Amniotic epithelial cell (primary cell): Measurements from ENCODE around the gene CACNA2D3.

Experiments
- DNase-seq: peaks from one replicate; pipeline ENCODE4 v3.0.0-alpha.2; 2010; ENCODE audit warnings: low read depth

CACNA2D3 gene

DNA sequence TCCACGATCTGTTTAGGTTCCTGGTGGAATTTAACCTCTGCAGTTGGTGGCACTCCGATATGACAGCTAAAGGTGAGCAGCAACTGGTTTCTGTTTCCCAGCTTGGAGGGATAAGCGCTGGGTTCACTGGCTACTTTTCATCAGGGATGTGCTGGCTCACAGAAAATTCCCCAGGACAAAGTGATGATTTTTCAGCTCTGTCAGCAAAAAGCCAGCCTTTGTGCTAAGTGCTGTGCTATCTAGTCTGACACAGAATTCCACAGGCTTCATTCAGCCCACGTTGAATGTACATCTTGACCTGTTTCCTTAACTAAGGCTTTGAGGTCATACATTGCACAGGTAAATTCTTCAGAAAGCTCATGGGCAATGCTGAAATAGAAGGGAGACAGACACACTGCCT, 887.0 kb downstream of the CACNA2D3 start:
- DNase-seq: no peak

- DNase-seq: no peak
These were observed 889.7 kb downstream of the CACNA2D3 start for GRCh38 chr3:55012091-55012490.

GRCh38 chr3:55013145-55013925, 891.0 kb downstream of the CACNA2D3 start:
- peak; percentile 51 for DNase-seq

DNA sequence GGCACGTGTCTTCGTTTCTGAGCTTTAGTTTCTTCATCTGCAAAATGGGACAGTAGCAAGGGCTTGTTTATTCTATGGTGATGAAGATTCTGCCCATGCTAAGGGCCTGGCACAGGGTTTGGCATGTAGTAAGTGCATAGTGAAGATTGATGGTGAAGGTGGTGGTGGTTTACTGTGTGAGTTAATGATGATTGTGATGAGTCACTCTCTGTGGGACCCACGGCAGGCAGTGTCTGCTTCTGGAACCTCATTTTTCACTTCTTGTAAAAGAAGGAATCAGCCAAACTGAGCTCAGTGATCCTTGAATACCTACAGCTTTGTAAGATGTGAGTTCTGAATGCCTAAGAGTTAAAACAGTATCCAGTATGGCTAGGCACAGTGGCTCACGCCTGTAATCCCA, 891.7 kb downstream of the CACNA2D3 start:
- peak; percentile 22 for DNase-seq

DNA sequence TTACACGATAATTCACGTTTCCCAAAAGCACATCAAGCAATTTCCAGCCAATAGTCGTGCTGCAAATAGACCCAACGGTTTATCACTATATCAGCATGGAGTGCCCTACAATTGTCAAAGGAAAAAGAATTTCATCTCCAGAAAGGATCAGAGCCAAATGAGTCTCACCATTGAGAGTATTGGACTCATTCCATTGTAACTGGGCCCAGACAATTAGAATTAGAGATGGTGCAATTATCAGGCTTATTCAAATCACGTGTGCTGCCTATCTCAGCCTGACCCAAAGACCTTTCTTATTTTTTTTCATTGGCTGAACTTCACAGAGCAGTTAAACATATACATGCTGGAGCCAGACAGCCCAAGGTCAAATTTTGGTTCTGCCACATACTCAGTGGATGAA, 892.6 kb downstream of the CACNA2D3 start:
- no peak for DNase-seq

DNA sequence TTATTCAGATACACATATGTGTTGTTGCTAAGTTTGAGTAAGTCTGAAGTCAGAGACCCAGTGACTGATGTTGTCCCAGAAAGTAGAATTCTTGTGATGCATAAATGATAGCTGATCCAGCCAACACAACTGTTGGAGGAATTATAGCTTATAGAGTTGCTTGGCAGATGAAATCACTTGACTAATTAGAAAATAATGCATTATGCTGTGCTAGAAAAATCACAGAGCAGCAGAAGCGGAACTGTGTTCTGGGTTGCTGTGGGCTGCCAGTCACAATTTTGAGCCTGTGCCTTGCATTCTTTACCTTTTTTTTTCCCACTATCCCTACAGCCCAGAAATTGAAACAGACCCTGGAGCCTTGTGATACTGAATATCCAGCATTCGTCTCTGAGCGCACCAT, 895.5 kb downstream of the CACNA2D3 start:
- no peak for DNase-seq

GRCh38 chr3:55030938-55031337, 908.6 kb downstream of the CACNA2D3 start:
- DNase-seq: no peak

- DNase-seq: no peak
These were observed 914.7 kb downstream of the CACNA2D3 start for GRCh38 chr3:55036883-55037577.

DNA sequence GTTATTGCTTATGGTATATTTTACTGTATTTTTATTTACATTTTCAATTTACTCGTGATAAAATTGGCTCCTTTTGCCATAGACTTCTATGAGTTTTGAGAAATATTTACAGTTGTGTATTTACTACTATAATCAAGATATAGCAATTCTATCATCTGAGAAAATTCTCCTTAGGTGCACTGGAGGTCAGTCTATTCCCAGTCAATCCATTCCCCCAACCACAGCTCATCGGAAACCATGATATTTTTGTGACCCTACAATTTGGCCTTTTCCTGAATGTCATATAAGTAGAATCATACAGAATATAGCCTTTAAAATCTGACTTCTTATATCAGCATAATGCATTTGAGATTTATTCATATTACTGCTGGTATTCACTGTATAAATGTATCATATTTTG, 920.2 kb downstream of the CACNA2D3 start:
- peak; percentile 33 for DNase-seq

- DNase-seq: no peak
These were observed 922.1 kb downstream of the CACNA2D3 start for GRCh38 chr3:55044486-55044885.

DNA sequence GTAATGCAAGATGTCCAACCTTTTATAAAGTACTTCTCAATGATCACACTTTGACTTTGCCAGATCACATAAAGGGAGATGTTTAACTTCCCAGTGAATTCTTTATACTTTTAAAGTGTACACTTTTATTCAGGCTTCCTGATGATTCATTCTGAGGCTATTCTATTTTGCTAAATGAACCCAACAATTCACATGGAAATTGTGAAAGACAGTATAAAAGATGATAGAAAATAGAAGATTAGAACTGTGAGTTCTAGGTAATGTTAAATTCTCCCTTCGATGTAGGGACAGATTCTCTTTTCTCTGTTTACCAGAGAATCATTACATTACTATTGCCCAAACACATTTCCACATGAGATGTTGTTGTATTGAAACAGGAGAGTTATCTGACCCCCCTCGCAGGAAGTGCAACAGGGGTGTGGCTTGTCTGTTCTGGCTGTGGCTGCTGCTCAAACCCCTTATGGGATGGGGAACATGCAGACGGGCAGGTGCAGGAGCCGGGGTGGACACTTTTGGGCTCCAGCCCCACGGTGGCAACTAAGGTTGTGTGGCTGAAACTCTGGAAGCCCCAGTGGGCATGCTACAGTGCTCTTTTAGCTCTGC, 936.8 kb downstream of the CACNA2D3 start:
- DNase-seq: peak; percentile 40

DNA sequence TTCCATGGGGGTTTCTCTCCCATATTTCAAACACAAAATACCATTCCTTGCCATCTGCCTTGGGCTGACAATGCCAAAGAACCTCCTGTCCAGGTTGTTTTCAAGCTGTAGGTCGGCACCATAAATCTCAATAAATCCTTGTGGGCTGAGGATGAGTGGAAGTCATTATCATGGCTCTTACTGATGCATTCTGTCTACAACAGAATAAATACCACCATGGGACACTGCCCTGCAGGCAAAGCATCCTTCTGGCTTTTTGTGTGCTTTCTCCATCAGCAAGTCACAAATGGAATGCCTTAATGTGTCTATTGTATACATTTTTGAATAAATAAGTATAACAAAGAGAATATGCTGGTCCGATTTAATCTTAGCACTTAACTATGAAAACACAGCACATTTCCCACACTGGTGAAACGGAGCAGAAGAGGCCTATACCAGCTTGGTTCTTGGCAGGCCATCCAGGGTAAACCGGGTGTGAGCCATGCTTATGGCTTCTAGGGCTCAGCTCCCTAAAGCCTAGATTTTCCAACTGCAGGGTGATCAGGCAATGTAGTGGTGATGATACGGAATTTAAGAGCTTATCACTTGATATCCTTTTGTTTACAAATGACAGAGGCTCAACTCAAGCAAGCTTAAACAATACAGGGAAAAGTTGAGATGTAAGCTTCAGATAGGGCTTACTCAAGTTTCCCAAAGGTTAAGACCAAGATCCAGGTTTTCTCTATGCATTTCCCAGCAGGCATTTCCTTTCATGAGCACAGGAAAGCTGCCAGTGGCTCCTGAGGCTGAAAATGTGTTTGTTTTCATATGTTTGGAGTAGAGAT, 938.8 kb downstream of the CACNA2D3 start:
- DNase-seq: no peak

DNA sequence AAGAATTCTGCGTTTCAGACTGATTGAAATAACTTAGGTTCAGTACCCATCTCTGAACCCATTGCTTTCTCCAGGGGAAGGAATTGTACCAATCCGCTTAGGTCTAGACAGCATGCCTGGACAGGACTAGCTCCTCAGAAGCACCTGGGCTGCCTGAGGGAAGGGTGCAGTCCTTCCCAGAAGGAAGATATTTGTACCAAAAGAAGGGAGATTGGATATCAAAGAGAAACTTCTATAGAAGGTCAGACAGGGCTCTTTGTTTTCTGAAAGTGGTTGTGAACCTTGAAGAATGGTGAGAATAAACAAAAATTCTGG, 939.3 kb downstream of the CACNA2D3 start:
- no peak for DNase-seq

- DNase-seq: no peak
These were observed 941.8 kb downstream of the CACNA2D3 start for GRCh38 chr3:55064164-55064563.

- DNase-seq: peak; percentile 66
These were observed 943.0 kb downstream of the CACNA2D3 start for GRCh38 chr3:55065331-55065730.

GRCh38 chr3:55066551-55067047, 944.2 kb downstream of the CACNA2D3 start:
- peak; percentile 56 for DNase-seq

DNA sequence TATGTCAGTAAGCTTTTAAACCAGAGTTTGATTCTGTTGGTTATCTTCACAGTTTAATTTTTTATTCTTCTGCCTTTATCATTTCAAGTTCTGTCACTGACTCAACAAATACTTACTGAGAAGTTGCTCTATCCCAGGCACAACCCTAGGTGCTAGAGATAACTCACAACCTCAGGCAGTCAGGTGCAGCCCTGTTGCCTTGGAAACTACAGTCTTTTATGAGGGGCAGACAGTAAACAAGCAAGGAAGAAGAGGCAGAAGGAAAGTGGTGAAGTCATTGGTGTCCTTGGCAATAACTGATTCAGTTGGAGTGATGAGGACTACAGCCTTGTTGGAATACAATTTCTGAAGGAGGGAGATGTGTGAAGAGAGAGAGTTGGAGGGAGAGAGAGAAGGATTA, 947.6 kb downstream of the CACNA2D3 start:
- DNase-seq: no peak

- peak; percentile 13 for DNase-seq
These were observed 952.4 kb downstream of the CACNA2D3 start for GRCh38 chr3:55074796-55075195.

DNA sequence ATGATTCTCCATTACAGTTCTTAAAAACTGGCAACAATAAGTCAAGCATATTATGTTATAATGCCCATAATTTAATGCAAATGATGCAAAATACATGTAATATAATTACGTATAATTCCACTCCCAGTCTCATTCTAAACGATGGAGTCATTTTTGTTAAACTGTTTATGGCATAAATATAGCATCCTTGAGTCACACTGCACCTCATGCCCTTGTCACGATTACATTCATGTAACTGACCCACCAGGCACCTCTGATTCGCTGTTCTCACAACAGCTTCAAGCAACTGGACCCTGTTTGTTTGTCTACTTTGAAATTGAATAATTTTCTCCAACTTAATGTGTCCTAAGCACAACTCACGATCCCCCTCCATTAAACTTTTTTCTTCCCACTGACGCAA, 953.5 kb downstream of the CACNA2D3 start:
- no peak for DNase-seq

DNA sequence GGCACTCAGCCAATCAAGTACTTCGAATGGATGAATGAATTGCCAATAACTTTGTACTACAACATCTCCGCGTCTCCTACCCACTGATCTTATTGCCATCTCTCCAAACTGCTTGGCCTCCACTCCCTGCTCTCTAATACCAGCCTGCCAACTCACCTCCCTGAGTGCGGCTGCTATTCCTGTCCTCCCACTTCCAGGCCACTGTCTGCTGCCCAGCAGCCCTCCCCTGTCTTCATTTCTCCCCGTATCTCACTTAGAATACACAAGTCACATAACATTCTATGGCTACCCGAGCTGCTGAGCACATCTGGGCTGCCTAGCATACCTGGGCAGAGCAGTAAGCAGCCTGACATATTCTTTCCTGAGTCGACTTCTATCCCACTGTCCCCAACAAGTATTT, 955.4 kb downstream of the CACNA2D3 start:
- DNase-seq: no peak

DNA sequence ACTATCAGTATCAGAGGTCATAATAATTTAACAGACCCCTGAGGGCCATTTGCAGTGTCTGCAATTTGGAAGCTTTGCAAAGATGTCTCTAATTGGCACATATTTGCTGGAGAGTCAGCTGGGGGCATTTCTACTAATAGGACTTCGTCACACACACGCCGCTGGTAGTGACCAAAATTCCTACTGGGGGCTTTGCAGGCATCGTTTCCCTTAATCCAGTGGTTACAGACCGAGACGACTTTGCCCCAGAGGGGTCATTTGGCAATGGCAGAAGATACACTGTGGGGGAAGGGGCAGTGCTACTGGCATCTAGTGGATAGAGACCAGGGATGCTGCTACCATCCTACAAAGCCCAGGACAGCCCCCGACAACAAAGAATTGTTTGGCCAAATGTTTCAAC, 956.5 kb downstream of the CACNA2D3 start:
- DNase-seq: no peak

GRCh38 chr3:55085231-55085630, 962.9 kb downstream of the CACNA2D3 start:
- DNase-seq: no peak
